Fibroblast of skin of left biceps (primary cell): Measurements from ENCODE around the gene PI4K2A.
A peak's percentile ranks its signal among the peaks of the same experiment; 100 is the strongest.

ENCODE experiments used
- DNase-seq, 2 experiments: peaks; one replicate each; pipeline ENCODE4 v3.0.0-alpha.2; 2013; ENCODE audit warnings: low read depth in 2 of 2

The PI4K2A gene

GRCh38 chr10:97704341-97704740, 63.9 kb downstream of the PI4K2A start:
- DNase-seq = no peak

- no peak for DNase-seq
Measured at GRCh38 chr10:97705006-97705670, 64.7 kb downstream of the PI4K2A start.

- DNase-seq = no peak
Measured at GRCh38 chr10:97707134-97707861, 66.8 kb downstream of the PI4K2A start.

DNA sequence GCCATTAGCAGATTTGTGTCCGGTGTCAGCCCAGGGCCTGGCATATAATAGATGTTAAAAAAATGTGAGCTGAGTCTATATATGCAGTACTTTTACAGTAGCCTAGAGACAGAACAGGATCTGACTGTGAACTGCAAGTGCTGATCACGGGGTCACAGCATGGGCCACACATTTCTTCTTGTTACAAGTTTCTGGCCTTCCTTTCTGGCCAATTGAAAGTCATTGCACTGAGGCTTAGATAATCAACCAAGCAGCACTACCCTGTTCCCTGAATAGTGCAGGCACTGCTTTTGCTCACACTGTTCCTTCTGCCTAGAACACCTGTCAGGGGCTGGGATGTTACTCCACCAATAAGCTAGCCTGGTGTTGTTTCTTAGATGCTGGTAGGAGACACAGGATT, 67.7 kb downstream of the PI4K2A start:
- DNase-seq = no peak

DNA sequence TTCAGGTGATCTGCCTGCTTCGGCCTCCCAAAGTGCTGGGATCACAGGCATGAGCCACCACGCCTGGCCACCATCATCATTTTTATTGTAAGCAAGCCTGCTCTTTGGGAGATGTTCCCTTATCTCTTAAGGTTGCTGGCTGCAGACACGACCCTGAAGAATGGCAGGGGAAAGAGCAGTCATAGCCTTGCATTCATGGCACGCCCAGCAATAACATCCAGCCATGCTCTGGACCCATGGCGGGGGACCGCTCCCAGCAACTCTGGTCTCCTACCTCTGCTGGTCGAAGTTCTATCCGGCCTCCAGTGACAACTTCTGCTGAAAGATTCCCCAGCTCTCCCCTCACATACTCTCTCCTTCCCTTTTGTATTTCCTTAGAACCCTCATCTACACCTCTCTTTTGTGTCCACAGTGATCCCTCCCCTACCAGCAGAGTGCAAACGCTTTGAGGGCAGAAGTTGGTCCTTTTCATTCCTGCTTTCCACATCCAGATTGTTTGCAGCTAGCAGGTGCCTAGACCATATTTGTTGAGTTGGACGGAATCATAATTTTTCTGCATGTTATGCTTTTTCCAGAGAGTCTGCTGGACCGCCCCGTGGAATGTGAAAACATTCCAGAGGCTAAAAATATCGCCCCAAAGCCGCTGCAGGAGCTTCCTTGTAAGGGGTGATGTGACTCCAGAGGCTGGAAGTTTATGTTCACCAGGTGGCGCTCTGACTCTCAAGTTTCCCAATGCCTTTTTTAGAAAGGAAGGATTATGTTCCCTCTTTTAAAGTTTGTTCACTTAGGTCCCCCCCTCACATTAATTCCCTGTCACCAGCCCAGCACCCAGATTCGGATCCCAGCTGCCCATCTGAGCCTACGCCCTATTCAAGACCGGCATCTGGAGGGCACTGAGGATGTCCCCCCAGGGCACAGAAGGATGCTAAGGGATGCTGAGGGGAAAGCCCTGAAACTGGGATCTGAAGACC, 68.8 kb downstream of the PI4K2A start:
- DNase-seq = peak; percentile 62 to 65

DNA sequence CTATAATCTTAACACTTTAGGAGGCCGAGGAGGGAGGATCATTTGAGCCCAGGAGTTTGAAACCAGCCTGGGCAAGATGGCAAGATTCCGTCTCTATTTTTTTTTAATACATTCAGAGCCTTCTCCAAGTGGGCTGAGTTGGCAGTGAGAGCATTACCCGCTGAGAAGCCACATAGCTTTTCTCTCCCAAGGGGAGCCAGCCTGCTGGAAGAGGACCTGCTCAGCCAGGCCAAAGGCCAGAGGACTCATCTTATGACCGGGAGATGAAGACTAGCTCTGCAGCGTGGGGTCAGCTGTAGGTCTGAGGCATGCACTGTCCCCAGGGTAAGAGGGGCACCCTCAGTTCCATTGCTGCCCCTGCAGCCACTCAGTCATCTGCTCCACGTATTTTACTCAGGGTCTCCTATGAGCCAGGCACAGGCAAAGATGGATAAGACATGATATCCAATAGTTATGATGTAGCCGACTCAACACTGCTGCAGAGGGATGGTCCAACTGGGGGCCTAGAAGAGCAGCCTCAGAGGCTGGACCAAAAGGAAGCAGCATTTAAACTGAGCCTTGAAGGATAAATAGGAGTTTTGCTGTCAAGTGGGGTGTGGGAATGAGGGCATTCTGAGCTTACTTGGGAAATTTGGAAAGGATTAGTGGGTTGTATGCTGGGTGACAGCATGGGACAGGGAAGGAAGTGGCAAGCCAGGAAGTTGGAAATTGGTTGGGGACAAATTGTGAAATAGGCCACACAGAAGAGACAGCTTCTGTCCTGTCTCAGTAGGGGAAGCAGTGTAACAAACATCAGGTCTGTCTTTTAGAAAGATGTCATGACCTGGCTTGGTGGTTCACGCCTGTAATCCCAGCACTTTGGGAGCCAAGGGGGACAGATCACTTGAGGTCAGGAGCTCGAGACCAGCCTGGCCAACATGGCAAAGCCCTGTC, 71.4 kb downstream of the PI4K2A start:
- no peak for DNase-seq

GRCh38 chr10:97713339-97713825, 72.9 kb downstream of the PI4K2A start, which contains the start of gene MARVELD1:
TSS of gene MARVELD1 (plus strand) at chr10:97713730. CDS start at chr10:97713877, 147 bp downstream.
- peak; percentile 71 for DNase-seq

DNA sequence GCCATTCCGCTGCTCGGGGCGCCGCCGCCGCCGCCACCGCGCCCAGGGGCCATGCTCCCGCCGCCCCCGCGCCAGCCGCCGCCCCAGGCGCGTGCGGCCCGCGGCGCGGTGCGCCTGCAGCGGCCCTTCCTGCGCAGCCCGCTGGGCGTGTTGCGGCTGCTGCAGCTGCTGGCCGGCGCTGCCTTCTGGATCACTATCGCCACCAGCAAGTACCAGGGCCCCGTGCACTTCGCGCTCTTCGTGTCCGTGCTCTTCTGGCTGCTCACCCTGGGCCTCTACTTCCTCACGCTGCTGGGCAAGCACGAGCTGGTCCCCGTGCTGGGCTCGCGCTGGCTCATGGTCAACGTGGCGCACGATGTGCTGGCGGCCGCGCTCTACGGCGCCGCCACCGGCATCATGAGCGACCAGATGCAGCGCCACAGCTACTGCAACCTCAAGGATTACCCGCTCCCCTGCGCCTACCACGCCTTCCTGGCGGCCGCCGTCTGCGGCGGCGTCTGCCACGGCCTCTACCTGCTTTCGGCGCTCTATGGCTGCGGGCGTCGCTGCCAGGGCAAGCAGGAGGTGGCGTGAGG, 73.4 kb downstream of the PI4K2A start:
- no peak for DNase-seq

DNA sequence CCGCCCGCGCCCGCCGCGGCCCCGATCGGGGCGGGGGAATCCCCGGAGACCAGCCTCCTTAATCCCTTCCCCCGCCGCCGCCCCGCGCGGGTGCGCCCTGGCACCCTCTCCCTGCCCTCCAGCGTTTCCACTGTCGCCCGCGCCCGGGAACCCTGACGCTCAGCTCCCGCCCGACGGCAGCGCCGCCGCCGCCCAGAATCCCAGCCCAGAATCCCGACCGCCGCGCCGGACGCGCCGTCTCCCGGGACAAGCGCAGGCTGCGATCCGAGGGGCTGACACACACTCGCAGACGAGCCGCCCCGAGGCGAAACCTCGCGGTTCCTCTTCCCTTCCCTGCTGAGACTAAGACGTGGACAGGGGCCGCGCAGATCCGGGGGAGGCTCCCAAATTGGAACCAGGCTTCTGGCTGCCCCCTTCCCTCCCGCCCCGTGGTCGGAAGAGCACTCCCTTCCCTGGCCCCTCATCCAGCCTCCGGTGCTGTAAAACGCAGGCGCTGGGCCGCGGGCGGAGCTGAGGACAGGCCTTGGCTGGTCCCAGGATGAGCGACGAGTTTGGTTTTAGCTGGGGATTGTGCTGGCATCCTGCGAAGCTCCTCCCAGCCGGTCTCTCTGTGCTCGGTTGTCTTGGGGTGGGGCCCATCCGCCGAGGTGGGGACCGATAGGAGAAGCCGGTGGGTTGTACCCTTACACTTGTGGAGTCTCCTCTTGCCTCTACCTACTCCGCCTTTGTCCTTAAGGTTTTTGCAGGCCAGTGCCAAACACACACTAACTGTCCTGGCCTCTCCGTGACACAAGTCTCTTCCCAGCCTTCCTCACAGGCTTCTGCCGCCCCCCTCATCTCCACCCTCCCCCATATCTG, 74.2 kb downstream of the PI4K2A start:
- DNase-seq = peak; percentile 42 to 49

- DNase-seq = no peak
Measured at GRCh38 chr10:97715259-97715874, 74.9 kb downstream of the PI4K2A start.

DNA sequence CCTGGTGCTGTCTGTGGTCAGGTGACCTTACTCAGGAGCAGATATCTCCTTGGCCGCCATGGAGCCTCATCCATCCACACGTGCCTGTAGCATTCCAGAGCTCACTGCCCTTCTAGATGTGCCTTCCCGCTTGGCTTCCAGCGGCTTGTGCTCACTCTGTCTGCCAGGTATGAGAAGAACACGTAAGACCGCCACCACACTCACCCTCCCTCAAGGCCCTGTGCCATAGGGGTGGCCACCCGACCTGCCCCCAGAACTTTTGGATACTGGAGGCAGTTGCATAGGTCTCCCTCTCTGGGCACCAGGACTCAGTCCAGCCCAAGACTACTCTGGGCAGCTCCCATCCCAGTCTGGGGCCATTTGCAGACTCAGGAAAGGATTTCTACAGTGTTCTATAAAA, 77.2 kb downstream of the PI4K2A start:
- no peak for DNase-seq

DNA sequence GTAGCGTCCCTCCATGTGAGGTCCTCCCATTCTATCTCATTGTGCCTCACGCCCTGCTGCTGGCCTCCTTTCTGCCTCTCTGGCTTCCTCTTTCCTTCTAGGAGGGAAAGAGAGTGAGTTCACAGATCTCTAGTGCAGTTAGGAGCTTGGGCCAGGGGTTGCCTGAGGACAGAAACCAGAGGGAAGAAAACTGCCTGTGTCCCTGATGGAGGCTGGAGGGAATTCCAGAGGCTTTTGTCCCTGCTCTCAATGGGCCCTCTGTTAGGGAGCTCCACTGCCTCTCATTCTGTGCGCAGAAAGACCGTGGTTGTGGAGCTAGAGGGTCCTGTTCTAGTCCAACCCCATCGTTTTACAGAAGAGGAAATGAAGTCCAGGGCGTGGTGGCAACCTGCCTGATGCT, 77.7 kb downstream of the PI4K2A start:
- DNase-seq = no peak

DNA sequence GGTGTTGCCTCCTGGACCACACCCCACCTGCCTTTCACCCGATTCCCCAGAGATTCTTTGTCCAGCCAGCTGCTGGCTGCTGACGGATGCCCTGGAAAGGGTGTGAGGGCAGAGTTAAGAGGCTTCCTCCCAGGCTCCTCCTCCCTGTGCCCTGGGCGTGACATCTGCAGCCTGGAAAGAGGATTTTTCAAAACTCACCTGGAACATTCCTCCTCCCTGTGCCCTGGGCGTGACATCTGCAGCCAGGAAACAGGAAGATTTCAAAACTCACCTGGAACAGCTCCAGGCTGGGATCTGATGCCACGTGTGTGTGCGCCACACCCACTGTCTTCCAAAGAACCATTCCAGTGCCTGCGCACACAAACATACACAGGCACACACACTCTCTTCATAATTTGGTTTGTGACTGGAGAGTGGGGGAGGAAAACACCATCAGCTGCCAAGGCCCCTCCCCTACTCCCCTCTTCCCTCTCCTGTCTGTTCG, 78.2 kb downstream of the PI4K2A start:
- no peak for DNase-seq

- no peak for DNase-seq
Measured at GRCh38 chr10:97719602-97720001, 79.1 kb downstream of the PI4K2A start.

GRCh38 chr10:97721871-97722780, 81.7 kb downstream of the PI4K2A start:
- no peak for DNase-seq

DNA sequence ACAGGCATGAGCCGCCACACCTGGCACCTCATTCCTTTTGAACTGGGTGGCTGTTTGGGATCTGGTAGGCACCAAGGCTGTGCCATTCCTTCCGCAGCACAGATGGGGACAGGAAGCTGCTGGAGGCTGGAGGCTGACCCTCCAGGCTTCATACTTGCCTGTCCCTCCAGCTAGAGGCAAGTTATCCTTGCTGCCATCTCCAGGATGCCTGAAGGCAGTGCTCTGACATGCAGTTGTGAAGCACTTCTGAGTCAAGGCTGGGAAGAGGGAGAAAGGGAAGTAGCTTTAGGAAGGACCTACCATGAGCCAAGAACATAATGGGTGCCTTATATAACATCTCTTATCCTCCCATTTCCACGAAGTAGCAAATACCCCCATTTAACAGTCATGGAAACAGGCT, 82.5 kb downstream of the PI4K2A start:
- no peak for DNase-seq

- no peak for DNase-seq
Measured at GRCh38 chr10:97724341-97724941, 84.0 kb downstream of the PI4K2A start.
